SK-N-SH treated with all-trans-retinoic acid at 6 μM for 48 hours (cell line): ENCODE measurements around the gene SPDYE2B.
"Not testable (repeated sequence)": the region's sequence is repeated elsewhere in the genome, so short reads cannot be mapped to it uniquely, and the experiment has no call there.

Experiments used
- ARNTL ChIP-seq: fragments of 450-650 bp; formaldehyde crosslinking; IDR thresholded peaks from 2 replicates; pipeline ENCODE4 v1.5.0; 2020; ENCODE audit warnings: low read depth, mild to moderate bottlenecking, moderate library complexity, borderline replicate concordance
- BACH2 ChIP-seq: fragments of 250-450 bp; sonication (Bioruptor Pico); IDR thresholded peaks from 2 replicates; pipeline ENCODE4 v1.9.0; 2021; ENCODE audit warnings: mild to moderate bottlenecking, borderline replicate concordance
- ESRRG ChIP-seq: fragments of 250-450 bp; sonication (Bioruptor Pico); IDR thresholded peaks from 2 replicates; pipeline ENCODE4 v1.6.1; 2021; ENCODE audit warnings: mild to moderate bottlenecking
- TCF4 ChIP-seq: fragments of 250-450 bp; sonication (Bioruptor Pico); IDR thresholded peaks from 2 replicates; pipeline ENCODE4 v1.8.0; 2021; ENCODE audit warnings: mild to moderate bottlenecking, moderate library complexity, borderline replicate concordance
- ZFP3 ChIP-seq: fragments of 250-450 bp; sonication (Bioruptor Pico); IDR thresholded peaks from 2 replicates; pipeline ENCODE4 v1.5.0; 2020; ENCODE audit warnings: mild to moderate bottlenecking, moderate library complexity
- TF ChIP-seq, protein P1 (sequence below): fragments of 250-450 bp; sonication (Bioruptor Pico); IDR thresholded peaks from 2 replicates; pipeline ENCODE4 v1.5.1; 2020; ENCODE audit warnings: low read depth, mild to moderate bottlenecking, moderate library complexity
- TF ChIP-seq, protein P2 (sequence below): fragments of 250-450 bp; sonication (Bioruptor Pico); IDR thresholded peaks from 2 replicates; pipeline ENCODE4 v1.8.0; 2021; ENCODE audit warnings: low read depth, mild to moderate bottlenecking, moderate library complexity, borderline replicate concordance
- TF ChIP-seq, protein P3 (sequence below): fragments of 250-450 bp; sonication (Bioruptor Pico); IDR thresholded peaks from 2 replicates; pipeline ENCODE4 v1.5.0; 2020; ENCODE audit warnings: mild to moderate bottlenecking, moderate library complexity

DNA sequence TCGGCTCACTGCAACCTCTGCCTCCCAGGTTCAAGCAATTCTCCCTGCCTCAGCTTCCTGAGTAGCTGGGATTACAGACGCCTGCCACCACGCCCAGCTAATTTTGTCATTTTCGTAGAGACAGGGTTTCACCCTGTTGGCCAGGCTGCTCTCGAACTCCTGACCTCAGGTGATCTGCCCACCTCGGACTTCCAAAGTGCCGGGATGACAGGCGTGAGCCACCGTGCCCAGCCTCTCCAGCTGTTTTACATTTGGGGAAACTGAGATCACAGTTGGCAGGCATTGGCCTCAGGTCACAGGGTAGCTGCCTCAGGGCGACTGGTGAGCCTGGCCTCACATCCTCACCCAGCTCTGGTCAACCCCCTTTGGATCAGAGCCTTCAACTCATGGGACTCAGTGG is 40.4 kb upstream of the SPDYE2B start:
- TF ChIP-seq, protein P1, sequence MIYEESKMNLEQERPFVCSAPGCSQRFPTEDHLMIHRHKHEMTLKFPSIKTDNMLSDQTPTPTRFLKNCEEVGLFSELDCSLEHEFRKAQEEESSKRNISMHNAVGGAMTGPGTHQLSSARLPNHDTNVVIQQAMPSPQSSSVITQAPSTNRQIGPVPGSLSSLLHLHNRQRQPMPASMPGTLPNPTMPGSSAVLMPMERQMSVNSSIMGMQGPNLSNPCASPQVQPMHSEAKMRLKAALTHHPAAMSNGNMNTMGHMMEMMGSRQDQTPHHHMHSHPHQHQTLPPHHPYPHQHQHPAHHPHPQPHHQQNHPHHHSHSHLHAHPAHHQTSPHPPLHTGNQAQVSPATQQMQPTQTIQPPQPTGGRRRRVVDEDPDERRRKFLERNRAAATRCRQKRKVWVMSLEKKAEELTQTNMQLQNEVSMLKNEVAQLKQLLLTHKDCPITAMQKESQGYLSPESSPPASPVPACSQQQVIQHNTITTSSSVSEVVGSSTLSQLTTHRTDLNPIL (CRISPR knock-in tag) = not testable (repeated sequence)
- not testable (repeated sequence) for TF ChIP-seq ESRRG (CRISPR knock-in tag); ZFP3 (CRISPR knock-in tag); ARNTL (CRISPR knock-in tag); BACH2 (CRISPR knock-in tag); TCF4
- TF ChIP-seq, protein P2, sequence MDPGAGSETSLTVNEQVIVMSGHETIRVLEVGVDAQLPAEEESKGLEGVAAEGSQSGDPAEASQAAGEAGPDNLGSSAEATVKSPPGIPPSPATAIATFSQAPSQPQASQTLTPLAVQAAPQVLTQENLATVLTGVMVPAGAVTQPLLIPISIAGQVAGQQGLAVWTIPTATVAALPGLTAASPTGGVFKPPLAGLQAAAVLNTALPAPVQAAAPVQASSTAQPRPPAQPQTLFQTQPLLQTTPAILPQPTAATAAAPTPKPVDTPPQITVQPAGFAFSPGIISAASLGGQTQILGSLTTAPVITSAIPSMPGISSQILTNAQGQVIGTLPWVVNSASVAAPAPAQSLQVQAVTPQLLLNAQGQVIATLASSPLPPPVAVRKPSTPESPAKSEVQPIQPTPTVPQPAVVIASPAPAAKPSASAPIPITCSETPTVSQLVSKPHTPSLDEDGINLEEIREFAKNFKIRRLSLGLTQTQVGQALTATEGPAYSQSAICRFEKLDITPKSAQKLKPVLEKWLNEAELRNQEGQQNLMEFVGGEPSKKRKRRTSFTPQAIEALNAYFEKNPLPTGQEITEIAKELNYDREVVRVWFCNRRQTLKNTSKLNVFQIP (CRISPR knock-in tag) = not testable (repeated sequence)
- TF ChIP-seq, protein P3, sequence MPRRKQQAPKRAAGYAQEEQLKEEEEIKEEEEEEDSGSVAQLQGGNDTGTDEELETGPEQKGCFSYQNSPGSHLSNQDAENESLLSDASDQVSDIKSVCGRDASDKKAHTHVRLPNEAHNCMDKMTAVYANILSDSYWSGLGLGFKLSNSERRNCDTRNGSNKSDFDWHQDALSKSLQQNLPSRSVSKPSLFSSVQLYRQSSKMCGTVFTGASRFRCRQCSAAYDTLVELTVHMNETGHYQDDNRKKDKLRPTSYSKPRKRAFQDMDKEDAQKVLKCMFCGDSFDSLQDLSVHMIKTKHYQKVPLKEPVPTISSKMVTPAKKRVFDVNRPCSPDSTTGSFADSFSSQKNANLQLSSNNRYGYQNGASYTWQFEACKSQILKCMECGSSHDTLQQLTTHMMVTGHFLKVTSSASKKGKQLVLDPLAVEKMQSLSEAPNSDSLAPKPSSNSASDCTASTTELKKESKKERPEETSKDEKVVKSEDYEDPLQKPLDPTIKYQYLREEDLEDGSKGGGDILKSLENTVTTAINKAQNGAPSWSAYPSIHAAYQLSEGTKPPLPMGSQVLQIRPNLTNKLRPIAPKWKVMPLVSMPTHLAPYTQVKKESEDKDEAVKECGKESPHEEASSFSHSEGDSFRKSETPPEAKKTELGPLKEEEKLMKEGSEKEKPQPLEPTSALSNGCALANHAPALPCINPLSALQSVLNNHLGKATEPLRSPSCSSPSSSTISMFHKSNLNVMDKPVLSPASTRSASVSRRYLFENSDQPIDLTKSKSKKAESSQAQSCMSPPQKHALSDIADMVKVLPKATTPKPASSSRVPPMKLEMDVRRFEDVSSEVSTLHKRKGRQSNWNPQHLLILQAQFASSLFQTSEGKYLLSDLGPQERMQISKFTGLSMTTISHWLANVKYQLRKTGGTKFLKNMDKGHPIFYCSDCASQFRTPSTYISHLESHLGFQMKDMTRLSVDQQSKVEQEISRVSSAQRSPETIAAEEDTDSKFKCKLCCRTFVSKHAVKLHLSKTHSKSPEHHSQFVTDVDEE = not testable (repeated sequence)
